ENCODE results near the gene KIF11. TPM values are rescaled to one million over a fixed set of nuclear protein-coding genes. Genes with fewer than 3 reads are reported as not detected.

Gene KIF11
- total and polyA plus RNA-seq, 9 of the 15 experiments (the other 6 are each of a cell fraction or from before 2014, with no cell fraction given): 11.3 to 54.4 (median 29.2) TPM

DNA sequence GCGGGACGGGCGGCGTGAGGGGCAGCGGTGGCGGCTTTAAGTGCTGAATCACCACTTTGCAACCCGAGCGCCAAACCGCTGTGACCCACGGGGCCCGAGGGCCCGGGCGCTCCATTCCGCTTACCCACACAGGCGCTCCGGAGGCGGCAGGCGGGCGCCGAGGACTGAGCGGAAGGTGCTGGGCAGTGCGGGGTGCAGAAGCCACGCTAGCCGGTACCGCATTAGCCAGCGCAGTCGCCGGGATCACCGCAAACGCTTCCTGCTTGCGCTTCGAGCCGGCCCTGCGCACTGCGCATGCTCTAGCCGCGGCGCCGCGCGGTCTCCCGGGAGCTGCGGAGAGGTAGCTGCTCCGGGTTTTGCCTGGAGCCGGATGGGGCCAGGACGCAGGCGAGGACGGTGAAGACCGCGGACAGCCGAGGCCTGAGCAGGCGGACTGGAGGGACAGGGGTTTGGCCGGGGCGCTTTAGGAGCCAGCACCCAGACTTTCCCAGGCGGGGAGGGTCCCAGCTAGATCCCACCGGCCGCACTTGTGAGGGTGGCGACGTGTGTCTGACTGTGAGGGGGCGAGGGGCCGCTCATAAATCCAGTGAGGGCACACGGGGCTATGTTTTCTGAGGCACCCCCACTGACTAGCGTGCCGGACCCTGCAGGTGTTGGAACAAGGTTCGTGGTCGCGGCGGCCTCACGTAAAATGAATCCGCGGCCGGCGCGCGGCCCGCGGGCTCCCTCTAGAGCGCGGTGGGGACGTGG is 19.0 kb upstream of the KIF11 start, which contains the start of gene IDE (continued):
- TF ChIP-seq, protein P1, sequence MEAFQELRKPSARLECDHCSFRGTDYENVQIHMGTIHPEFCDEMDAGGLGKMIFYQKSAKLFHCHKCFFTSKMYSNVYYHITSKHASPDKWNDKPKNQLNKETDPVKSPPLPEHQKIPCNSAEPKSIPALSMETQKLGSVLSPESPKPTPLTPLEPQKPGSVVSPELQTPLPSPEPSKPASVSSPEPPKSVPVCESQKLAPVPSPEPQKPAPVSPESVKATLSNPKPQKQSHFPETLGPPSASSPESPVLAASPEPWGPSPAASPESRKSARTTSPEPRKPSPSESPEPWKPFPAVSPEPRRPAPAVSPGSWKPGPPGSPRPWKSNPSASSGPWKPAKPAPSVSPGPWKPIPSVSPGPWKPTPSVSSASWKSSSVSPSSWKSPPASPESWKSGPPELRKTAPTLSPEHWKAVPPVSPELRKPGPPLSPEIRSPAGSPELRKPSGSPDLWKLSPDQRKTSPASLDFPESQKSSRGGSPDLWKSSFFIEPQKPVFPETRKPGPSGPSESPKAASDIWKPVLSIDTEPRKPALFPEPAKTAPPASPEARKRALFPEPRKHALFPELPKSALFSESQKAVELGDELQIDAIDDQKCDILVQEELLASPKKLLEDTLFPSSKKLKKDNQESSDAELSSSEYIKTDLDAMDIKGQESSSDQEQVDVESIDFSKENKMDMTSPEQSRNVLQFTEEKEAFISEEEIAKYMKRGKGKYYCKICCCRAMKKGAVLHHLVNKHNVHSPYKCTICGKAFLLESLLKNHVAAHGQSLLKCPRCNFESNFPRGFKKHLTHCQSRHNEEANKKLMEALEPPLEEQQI (IDR thresholded peaks at IDR 0.05): no peak
- TF ChIP-seq PML (IDR thresholded peaks at IDR 0.05; ENCODE audit: low read length) (peak; percentile 47; the same call in 1 of the 2 replicates), HMGN3 (IDR thresholded peaks at IDR 0.05; ENCODE audit: borderline replicate concordance, extremely low read depth, insufficient read length, low read depth, low read length) (peak; percentile 34), FOXA3 (CRISPR knock-in tag; conservative IDR thresholded peaks at IDR 0.05 in 1 of 2, IDR thresholded peaks at IDR 0.05 in 1 of 2) (no peak), NONO (IDR thresholded peaks at IDR 0.05; ENCODE audit: low read depth in 2 of 2, low read length in 1 of 2) (peak; percentile 24 to 73; a peak in 2 of 4 replicates), TRIM28 (IDR thresholded peaks at IDR 0.05) (no peak), ARID1B (IDR thresholded peaks at IDR 0.05) (no peak), RBBP5 (IDR thresholded peaks at IDR 0.05; ENCODE audit: borderline replicate concordance, insufficient read depth, low read length, poor library complexity, severe bottlenecking) (peak; percentile 67), GATA2 (CRISPR knock-in tag; IDR thresholded peaks at IDR 0.05) (peak; percentile 48; the same call in 1 of the 2 replicates), MAFG (tag; conservative IDR thresholded peaks at IDR 0.05) (peak; percentile 83), FOSL1 (tag; conservative IDR thresholded peaks at IDR 0.05) (peak; percentile 67), ETV1 (tag; conservative IDR thresholded peaks at IDR 0.05; ENCODE audit: low read depth) (peak; percentile 69; the same call in 1 of the 2 replicates), POLR2G (IDR thresholded peaks at IDR 0.05; ENCODE audit: low read depth, low read length) (peak; percentile 97), HDAC3 (IDR thresholded peaks at IDR 0.05; ENCODE audit: borderline replicate concordance, partially characterized antibody) (peak; percentile 26), NRF1 (conservative IDR thresholded peaks at IDR 0.05 in 1 of 2, IDR thresholded peaks at IDR 0.05 in 1 of 2) (peak; percentile 97), SUPT5H (IDR thresholded peaks at IDR 0.05) (peak; percentile 85), ZNF644 (tag; IDR thresholded peaks at IDR 0.05; ENCODE audit: low read depth) (no peak), ZSCAN29 (IDR thresholded peaks at IDR 0.05) (0 out of 2 replicates have a peak, but pooled peaks have one; percentile 27), JUNB (CRISPR knock-in tag; conservative IDR thresholded peaks at IDR 0.05) (no peak), SRSF9 (IDR thresholded peaks at IDR 0.05; ENCODE audit: borderline replicate concordance, low read depth, low read length) (no peak)
- TF ChIP-seq, protein P2, sequence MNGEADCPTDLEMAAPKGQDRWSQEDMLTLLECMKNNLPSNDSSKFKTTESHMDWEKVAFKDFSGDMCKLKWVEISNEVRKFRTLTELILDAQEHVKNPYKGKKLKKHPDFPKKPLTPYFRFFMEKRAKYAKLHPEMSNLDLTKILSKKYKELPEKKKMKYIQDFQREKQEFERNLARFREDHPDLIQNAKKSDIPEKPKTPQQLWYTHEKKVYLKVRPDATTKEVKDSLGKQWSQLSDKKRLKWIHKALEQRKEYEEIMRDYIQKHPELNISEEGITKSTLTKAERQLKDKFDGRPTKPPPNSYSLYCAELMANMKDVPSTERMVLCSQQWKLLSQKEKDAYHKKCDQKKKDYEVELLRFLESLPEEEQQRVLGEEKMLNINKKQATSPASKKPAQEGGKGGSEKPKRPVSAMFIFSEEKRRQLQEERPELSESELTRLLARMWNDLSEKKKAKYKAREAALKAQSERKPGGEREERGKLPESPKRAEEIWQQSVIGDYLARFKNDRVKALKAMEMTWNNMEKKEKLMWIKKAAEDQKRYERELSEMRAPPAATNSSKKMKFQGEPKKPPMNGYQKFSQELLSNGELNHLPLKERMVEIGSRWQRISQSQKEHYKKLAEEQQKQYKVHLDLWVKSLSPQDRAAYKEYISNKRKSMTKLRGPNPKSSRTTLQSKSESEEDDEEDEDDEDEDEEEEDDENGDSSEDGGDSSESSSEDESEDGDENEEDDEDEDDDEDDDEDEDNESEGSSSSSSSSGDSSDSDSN (IDR thresholded peaks at IDR 0.05; ENCODE audit: borderline replicate concordance in 1 of 2, low read depth in 2 of 2, low read length in 2 of 2): peak; percentile 47 to 63; a peak in 2 of 4 replicates
- TF ChIP-seq, protein P3, sequence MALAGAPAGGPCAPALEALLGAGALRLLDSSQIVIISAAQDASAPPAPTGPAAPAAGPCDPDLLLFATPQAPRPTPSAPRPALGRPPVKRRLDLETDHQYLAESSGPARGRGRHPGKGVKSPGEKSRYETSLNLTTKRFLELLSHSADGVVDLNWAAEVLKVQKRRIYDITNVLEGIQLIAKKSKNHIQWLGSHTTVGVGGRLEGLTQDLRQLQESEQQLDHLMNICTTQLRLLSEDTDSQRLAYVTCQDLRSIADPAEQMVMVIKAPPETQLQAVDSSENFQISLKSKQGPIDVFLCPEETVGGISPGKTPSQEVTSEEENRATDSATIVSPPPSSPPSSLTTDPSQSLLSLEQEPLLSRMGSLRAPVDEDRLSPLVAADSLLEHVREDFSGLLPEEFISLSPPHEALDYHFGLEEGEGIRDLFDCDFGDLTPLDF (CRISPR knock-in tag; IDR thresholded peaks at IDR 0.05): peak; percentile 67; the same call in 1 of the 2 replicates

All from K562 (cell line).